NCI-H146 (cell line): ENCODE results near the gene ADAMTS10.
"Not testable (repeated sequence)": the region's sequence is repeated elsewhere in the genome, so short reads cannot be mapped to it uniquely, and the experiment has no call there.

Source experiments
- DNase-seq: peaks from one replicate; lab custom pipeline; 2025; lab: John Stamatoyannopoulos, UW

Gene ADAMTS10

DNA sequence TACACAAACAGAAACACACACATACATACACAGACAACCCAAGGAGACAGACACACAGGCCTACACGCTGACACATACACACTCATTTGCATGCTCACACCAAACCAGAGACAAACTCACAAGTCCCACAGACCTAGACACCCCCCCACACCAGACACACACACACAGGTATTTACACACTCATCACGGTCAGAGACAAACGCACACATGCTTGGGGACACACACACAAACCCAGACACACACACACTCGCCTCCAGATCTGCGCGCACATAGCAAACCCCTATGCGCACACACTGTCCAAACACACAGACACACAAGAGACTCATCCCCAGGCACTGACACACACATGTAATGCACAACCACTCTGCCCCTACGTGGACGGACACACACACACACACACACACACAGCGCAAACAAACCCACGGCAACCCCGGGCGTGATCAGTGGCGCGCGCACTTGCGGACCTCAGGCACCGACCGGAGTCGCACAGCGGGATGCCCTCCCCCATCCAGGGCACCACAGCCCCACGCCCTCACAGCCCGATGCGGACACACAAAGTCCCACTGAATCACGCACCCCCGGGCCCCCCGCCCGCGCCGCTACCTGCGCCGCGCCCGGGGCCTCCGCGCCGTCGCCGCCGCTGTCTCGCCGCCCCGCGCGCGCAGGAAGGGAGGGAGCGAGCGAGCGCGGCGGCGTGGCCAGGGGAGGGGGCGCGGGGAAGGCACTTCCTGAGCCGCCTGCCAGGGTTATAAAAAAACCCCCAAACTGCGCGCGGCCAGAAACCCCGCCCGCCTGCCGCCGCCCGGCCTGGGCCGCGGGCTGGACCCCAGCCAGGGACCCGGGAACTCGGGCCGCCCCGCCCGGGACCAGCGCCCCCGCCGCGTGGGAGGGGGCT lies at the start of gene ADAMTS10:
TSS of gene ADAMTS10 (minus strand) at position 675 of the 895 bp plus-strand sequence. CDS start 5,005 bp downstream, outside the sequence.
- DNase-seq = no peak

GRCh38 chr19:8659905-8660304 lies 49.4 kb upstream of the ADAMTS10 start:
- no peak for DNase-seq

- DNase-seq = no peak
These were observed 47.4 kb upstream of the ADAMTS10 start for GRCh38 chr19:8657869-8658268.

DNA sequence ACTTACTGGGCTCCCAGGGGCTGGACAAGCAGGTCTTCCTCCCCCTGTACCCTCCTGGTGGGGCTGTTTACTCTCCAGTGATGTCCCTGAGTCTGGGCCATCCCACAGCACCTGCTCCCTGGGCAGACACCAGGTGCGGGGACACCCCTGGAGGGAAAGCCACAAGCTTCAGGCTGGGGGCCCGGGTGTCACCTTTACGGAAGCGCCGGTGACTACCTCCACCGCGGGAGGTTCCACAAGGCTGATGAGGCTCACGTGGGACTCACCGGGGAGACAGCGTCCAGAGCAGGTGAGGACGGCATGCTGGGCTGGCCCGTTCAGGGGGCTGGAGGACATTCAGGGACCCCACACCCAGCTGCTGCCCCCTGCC lies 44.8 kb upstream of the ADAMTS10 start:
- DNase-seq = peak; percentile 37

DNA sequence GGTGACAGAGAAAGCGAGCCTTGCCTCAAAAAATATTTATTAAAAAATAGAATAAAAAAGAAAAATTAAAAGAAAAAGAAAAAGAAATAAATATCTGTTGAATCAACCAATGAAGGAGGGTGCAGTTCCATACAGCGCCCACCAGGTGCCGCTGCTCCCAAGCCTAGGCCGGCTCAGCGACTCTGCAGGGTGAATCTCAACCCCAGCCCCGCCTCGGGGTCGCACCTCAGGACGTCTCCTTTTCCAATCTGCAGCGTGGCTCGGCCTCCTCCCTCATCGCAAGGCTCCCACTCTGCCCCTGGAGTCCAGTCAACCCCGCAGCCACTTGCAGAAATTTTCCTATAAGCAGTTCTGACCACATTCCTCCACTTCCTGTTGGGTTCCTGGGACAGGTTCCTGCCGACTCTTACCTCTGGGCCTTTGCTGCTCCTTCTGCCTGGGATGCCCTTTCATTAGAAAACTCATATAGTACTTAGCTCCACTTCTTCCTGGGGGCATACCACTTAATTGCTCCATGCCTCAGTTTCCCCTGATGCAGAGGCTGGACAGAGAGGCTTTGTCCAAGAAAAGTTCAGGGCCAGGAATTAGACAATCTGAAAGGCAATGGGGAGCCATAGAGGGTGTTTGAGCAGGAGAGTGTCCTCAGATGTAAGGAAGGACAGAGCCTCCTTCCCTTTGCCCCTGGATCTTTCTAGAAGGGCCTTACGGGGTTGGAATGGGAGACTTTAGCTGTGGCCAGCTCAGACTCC lies 44.2 kb upstream of the ADAMTS10 start:
- DNase-seq = peak; percentile 3

DNA sequence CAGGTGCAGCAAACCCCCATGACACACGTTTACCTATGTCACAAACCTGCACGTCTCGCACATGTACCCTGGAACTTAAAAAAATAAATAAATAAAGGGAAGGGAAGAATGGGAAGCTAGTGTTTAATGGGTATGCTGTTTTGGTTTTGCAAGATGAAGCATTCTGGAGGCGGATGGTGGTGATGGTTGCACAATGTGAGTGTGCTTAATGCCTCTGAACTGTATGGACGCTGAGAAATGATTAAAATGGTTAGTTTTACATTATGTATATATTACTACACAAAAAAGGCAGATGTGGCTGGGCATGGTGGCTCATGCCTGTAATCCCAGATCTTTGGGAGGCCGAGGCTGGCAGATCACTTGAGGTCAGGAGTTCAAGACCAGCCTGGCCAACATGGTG lies 37.7 kb upstream of the ADAMTS10 start:
- no peak for DNase-seq

DNA sequence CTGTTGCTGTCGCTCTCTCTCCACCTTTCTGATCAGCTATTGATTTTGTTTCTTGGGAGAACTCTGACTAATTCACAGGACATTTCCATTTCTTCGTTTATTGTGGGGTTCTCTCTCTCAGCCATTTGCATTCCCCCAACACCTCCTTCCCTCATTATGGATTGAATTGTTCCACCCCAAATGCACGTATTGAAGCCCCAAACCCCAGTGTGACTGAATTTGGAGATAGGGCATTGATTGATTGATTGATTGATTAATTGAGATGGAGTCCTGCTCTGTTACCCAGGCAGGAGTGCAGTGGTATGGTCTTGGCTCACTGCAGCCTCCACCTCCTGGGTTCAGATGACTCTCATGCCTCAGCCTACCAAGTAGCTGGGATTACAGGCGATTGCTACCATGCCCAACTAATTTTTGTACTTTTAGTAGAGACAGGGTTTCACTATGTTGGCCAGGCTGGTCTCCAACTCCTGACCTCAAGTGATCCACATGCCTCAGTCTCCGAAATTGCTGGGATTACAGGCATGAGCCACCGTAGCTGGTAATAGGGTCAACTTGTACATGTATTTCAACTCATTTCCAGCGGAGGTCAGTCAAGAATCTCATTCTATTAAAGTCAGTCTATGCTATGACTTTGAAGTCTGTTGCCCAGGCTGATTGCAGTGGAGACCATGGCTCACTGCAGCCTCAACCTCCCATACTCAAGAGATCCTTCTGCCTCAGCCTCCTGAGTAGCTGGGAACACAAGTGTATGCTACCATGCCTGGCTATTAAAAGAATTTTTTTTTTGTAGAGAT lies 33.5 kb upstream of the ADAMTS10 start:
- no peak for DNase-seq

GRCh38 chr19:8642561-8642960 lies 32.0 kb upstream of the ADAMTS10 start:
- DNase-seq = no peak

GRCh38 chr19:8641908-8642547 lies 31.5 kb upstream of the ADAMTS10 start:
- DNase-seq = no peak

GRCh38 chr19:8641221-8641907 lies 30.8 kb upstream of the ADAMTS10 start:
- no peak for DNase-seq

DNA sequence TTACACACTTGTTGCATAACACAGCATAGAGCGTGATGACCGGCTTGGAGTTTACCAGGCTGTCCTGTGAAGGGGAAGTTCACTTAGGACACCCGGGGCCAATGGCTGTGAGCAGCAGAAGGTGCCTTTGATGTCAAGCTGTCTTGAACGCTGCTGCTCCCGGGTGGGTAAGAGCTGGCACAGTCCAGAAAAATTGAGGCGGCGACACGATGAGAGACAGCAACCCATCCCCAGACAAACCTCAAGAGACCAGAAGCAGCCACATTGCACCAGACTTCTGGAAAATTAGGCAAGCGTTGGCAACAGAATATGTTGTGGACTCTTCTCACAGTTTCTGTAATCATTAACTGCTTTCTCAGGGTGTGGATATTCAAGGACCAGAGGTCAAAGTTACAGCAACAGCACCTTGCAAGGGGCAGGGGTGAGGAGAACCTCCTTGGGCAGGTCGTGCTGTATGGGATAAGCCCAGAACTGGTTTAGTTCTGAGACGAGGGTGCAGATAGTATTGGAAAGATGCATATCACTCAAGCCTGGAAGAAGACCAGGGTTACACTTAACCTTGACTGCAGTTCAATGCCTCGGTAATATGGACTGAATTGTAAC lies 30.0 kb upstream of the ADAMTS10 start:
- DNase-seq = no peak

GRCh38 chr19:8639821-8640401 lies 29.4 kb upstream of the ADAMTS10 start:
- no peak for DNase-seq

DNA sequence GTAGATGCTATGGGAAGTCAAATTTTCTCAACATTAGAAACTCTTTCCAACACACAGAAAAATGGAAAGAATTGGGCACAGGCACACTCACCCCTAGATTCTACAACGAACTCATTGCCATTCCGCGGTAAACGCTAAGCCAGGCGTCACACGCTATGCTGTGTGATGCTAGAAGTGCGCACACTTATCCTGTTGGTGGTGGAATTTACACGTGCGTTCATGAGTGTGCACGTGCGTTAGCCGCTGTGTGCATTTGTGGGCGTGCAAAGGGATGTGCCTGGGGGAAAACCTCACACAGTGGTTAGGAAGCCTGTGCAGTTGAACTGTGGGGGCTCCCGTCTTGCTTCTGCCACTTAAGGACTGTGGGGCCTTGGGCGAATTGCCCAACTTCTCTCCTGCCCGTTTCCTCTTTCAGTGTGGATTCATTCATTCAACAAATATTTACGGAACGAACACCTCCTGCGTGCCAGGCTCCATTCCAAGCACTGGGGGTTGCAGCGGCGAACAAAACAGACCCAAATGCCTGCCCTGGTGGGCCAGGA lies 27.6 kb upstream of the ADAMTS10 start:
- DNase-seq = no peak

- not testable (repeated sequence) for DNase-seq
These were observed 26.6 kb upstream of the ADAMTS10 start for GRCh38 chr19:8637070-8637469.

- DNase-seq = no peak
These were observed 24.9 kb upstream of the ADAMTS10 start for GRCh38 chr19:8635422-8635821.

GRCh38 chr19:8631425-8631819 lies 20.9 kb upstream of the ADAMTS10 start:
- no peak for DNase-seq

- no peak for DNase-seq
These were observed 20.4 kb upstream of the ADAMTS10 start for GRCh38 chr19:8630796-8631424.

- no peak for DNase-seq
These were observed 19.6 kb upstream of the ADAMTS10 start, which contains the start of gene NFILZ for GRCh38 chr19:8629996-8630683. Gene NFILZ (plus strand): TSS chr19:8630633. CDS start chr19:8676766, 46,133 bp downstream.

GRCh38 chr19:8629184-8629583 lies 18.7 kb upstream of the ADAMTS10 start:
- DNase-seq = no peak
